Bronchus fibroblast of lung (primary cell): ENCODE data around the gene HK3. TPM values are rescaled to one million over a fixed set of nuclear protein-coding genes. Genes with fewer than 3 reads are reported as not detected.

ENCODE experiments used
- total RNA-seq: library from RNA; depleted of rRNA; stranded (reverse); fragments of >200 nt; gene quantifications from 2 replicates; pipeline ENCODE4 v1.2.3, GENCODE V29; 2015

HK3 gene, protein sequence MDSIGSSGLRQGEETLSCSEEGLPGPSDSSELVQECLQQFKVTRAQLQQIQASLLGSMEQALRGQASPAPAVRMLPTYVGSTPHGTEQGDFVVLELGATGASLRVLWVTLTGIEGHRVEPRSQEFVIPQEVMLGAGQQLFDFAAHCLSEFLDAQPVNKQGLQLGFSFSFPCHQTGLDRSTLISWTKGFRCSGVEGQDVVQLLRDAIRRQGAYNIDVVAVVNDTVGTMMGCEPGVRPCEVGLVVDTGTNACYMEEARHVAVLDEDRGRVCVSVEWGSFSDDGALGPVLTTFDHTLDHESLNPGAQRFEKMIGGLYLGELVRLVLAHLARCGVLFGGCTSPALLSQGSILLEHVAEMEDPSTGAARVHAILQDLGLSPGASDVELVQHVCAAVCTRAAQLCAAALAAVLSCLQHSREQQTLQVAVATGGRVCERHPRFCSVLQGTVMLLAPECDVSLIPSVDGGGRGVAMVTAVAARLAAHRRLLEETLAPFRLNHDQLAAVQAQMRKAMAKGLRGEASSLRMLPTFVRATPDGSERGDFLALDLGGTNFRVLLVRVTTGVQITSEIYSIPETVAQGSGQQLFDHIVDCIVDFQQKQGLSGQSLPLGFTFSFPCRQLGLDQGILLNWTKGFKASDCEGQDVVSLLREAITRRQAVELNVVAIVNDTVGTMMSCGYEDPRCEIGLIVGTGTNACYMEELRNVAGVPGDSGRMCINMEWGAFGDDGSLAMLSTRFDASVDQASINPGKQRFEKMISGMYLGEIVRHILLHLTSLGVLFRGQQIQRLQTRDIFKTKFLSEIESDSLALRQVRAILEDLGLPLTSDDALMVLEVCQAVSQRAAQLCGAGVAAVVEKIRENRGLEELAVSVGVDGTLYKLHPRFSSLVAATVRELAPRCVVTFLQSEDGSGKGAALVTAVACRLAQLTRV
- not detected in 2 replicates for total RNA-seq

GRCh38 chr5:176899296-176899891 lies at the start of gene HK3:
Gene HK3 (minus strand): TSS chr5:176899346. CDS start chr5:176896159, 3,187 bp downstream.

Other genes starting within 250 kb of the HK3 start
- 0.17 TPM in 1 of 2 replicates, not detected in the other for gene UNC5A, start 88.8 kb downstream of the HK3 start, total RNA-seq
- gene UIMC1, start 107.4 kb upstream of the HK3 start, total RNA-seq: 15.0 and 15.8 TPM in 2 replicates
- gene ZNF346, start 123.3 kb upstream of the HK3 start, total RNA-seq: 8.6 and 10.7 TPM in 2 replicates
- 8.8 and 9.1 TPM in 2 replicates for gene FGFR4, start 187.6 kb upstream of the HK3 start, total RNA-seq
- gene NSD1, start 234.4 kb upstream of the HK3 start, total RNA-seq: 14.0 and 15.6 TPM in 2 replicates